CD14-positive monocyte (primary cell): ENCODE measurements around the gene AAMP. TPM values are rescaled to one million over a fixed set of nuclear protein-coding genes. Genes with fewer than 3 reads are reported as not detected.

ENCODE experiments used
- DNase-seq, 3 donors: peaks; one replicate each; pipeline ENCODE4 v3.0.0-alpha.2; 2011 to 2022
- H2AFZ ChIP-seq: 2 replicates; pipeline ENCODE4 v1.6.0; 2012; ENCODE audit warnings: mild to moderate bottlenecking, low read depth, low read length, inconsistent platforms; ENCODE audit not compliant: insufficient read depth, poor library complexity, severe bottlenecking
- H3K27ac ChIP-seq, 2 donors: 1 replicate in 1 of 2; 2 replicates in 1 of 2; pipeline ENCODE4 v1.5.1; 2012 to 2013; ENCODE audit warnings: low read length in 2 of 2, control low read depth in 1 of 2, inconsistent platforms in 1 of 2, low read depth in 1 of 2, mild to moderate bottlenecking in 1 of 2
- H3K27me3 ChIP-seq, 2 donors: one replicate each; pipeline versions ENCODE4 v1.6.0 to v1.6.1; 2011 to 2013; ENCODE audit warnings: low read length in 2 of 2; ENCODE audit not compliant: control insufficient read depth in 2 of 2, insufficient read depth in 2 of 2
- H3K36me3 ChIP-seq, 2 donors: replicated peaks in 1 of 2; 1 replicate in 1 of 2; 2 replicates in 1 of 2; pipeline versions ENCODE4 v1.5.1 to v1.6.1; 2012 to 2013; ENCODE audit warnings: low read length in 2 of 2, control low read depth in 1 of 2, inconsistent platforms in 1 of 2, mild to moderate bottlenecking in 1 of 2; ENCODE audit not compliant: insufficient read depth in 2 of 2, control insufficient read depth in 1 of 2
- H3K4me1 ChIP-seq, 2 donors: 1 replicate in 1 of 2; 2 replicates in 1 of 2; pipeline versions ENCODE4 v1.5.1 to v1.6.1; 2012 to 2013; ENCODE audit warnings: low read length in 2 of 2, control low read depth in 1 of 2, inconsistent platforms in 1 of 2, mild to moderate bottlenecking in 1 of 2, moderate library complexity in 1 of 2; ENCODE audit not compliant: insufficient read depth in 2 of 2, control insufficient read depth in 1 of 2
- H3K4me2 ChIP-seq: replicated peaks from 2 replicates; pipeline ENCODE3; 2012; ENCODE audit warnings: low read length, moderate library complexity, mild to moderate bottlenecking; ENCODE audit not compliant: poor library complexity, severe bottlenecking; ENCODE audit errors: extremely low read depth
- H3K4me3 ChIP-seq, 3 experiments: fragments of 200-600 bp in 1 of 3; sonication (generic) in 1 of 3; replicated peaks in 1 of 3; 1 replicate in 2 of 3; 2 replicates in 1 of 3; pipeline ENCODE4 v1.5.1; 2011 to 2013; ENCODE audit warnings: low read length in 3 of 3, mild to moderate bottlenecking in 3 of 3, control low read depth in 2 of 3, low read depth in 2 of 3, inconsistent platforms in 1 of 3, moderate library complexity in 1 of 3
- H3K79me2 ChIP-seq: 2 replicates; pipeline ENCODE4 v1.6.0; 2012; ENCODE audit warnings: mild to moderate bottlenecking, control low read depth, inconsistent platforms, low read length, moderate library complexity; ENCODE audit not compliant: insufficient read depth
- H3K9ac ChIP-seq: 2 replicates; pipeline ENCODE4 v1.6.0; 2017; ENCODE audit warnings: low read length, mild to moderate bottlenecking; ENCODE audit not compliant: insufficient read depth, poor library complexity, severe bottlenecking
- H3K9me3 ChIP-seq, 2 donors: replicated peaks in 1 of 2; 1 replicate in 1 of 2; 2 replicates in 1 of 2; pipeline versions ENCODE4 v1.5.1 to v1.6.1; 2012 to 2013; ENCODE audit warnings: low read length in 2 of 2, control low read depth in 1 of 2; ENCODE audit not compliant: control insufficient read depth in 1 of 2, insufficient read depth in 1 of 2
- H4K20me1 ChIP-seq: 2 replicates; pipeline ENCODE4 v1.6.0; 2012; ENCODE audit warnings: mild to moderate bottlenecking, low read length, control low read depth, moderate library complexity; ENCODE audit not compliant: insufficient read depth
- H3K27ac Mint-ChIP-seq, 7 donors: one replicate each; pipeline ENCODE4 v1.8.0; 2020; ENCODE audit warnings: mild to moderate bottlenecking in 7 of 7, mixed read lengths in 7 of 7, moderate library complexity in 6 of 7, inconsistent platforms in 2 of 7
- H3K27me3 Mint-ChIP-seq, 3 donors: one replicate each; pipeline ENCODE4 v1.8.0; 2021 to 2022; ENCODE audit warnings: low read depth in 3 of 3, mild to moderate bottlenecking in 3 of 3, mixed read lengths in 3 of 3, moderate library complexity in 3 of 3, inconsistent platforms in 1 of 3
- H3K36me3 Mint-ChIP-seq, 2 donors: one replicate each; pipeline ENCODE4 v1.8.0; 2020; ENCODE audit warnings: mixed read lengths in 2 of 2, inconsistent platforms in 1 of 2, mild to moderate bottlenecking in 1 of 2
- H3K4me1 Mint-ChIP-seq: one replicate; pipeline ENCODE4 v1.8.0; 2020; ENCODE audit warnings: mild to moderate bottlenecking, mixed read lengths
- H3K4me3 Mint-ChIP-seq, 2 donors: one replicate each; pipeline ENCODE4 v1.8.0; 2020; ENCODE audit warnings: mild to moderate bottlenecking in 2 of 2, mixed read lengths in 2 of 2, moderate library complexity in 1 of 2
- H3K9me3 Mint-ChIP-seq, 7 donors: one replicate each; pipeline ENCODE4 v1.8.0; 2020 to 2022; ENCODE audit warnings: mixed read lengths in 7 of 7, mild to moderate bottlenecking in 6 of 7, moderate library complexity in 6 of 7, inconsistent platforms in 2 of 7
- CTCF ChIP-seq: fragments of 200-600 bp; IDR thresholded peaks from one replicate; pipeline ENCODE4 v1.8.0; 2022; ENCODE audit warnings: antibody characterized with exemption, mild to moderate bottlenecking
- WGBS: methylation state at CpG from one replicate; pipeline ENCODE4 v1.1.5; 2013; ENCODE audit warnings: missing lambda C conversion rate; ENCODE audit not compliant: insufficient coverage; 5-methylcytosine and 5-hydroxymethylcytosine counted together
- intact Hi-C, 2 donors: fragments of 100-400 bp; cut with micrococcal nuclease; formaldehyde crosslinking; loops; one replicate each; pipeline versions ENCODE4 v1.15.0 to v1.15.1; 2023
- polyA plus RNA-seq, 3 donors: library from polyadenylated mRNA; depleted of rRNA in 1 of 3; unstranded in 2 of 3; stranded (reverse) in 1 of 3; fragments of 300-500 nt in 2 of 3; fragments of >200 nt in 1 of 3; fragmentation: Illumina TruSeq in 2 of 3; gene quantifications; 1 replicate in 2 of 3; 2 replicates in 1 of 3; pipeline ENCODE4 v1.2.3, GENCODE V29; 2012 to 2021

The AAMP gene
- polyA plus RNA-seq, 3 donors, result 90.8 to 108 (median 98.7) TPM

GRCh38 chr2:218256612-218257350 is 13.2 kb downstream of the AAMP start:
- DNase-seq, result no peak
- Histone ChIP-seq H3K27me3 (no peaks in the 10 kb centered on the region), H2AFZ (no peak overlapping the region), H3K27ac (peak overlapping the region; percentile 64 to 93), H3K79me2 (peaks cover 59% of the 10 kb centered on the region), H3K4me2 (peak overlapping the region; percentile 55), H3K4me1 (peaks cover 68 to 81% of the 10 kb centered on the region in 2 donors), H3K9ac (peak overlapping the region; percentile 11), H4K20me1 (peaks cover 60% of the 10 kb centered on the region), H3K9me3 (no peaks in the 10 kb centered on the region), H3K4me3 (peak overlapping the region in 1 of 3 experiments; percentile 53), H3K36me3 (peaks cover 44 to 46% of the 10 kb centered on the region in 2 donors)
- Mint-ChIP-seq H3K36me3 (peaks cover 42 to 53% of the 10 kb centered on the region in 2 donors), H3K4me3 (peak overlapping the region in 1 of 2 donors; percentile 30), H3K9me3 (no peaks in the 10 kb centered on the region), H3K27me3 (no peaks in the 10 kb centered on the region), H3K27ac (peak overlapping the region; percentile 84 to 97 (median 92)), H3K4me1 (peaks cover 86% of the 10 kb centered on the region)
- intact Hi-C loops, result loop anchor here in 1 of 2 donors (5.0 kb wide), 2 partner anchors 39 to 69 kb away; partner anchors contain the start of gene ARPC2
- no peak for TF ChIP-seq CTCF
- WGBS, result 91% methylated on average over 10 of the region's 13 CpGs

GRCh38 chr2:218255446-218255845 is 14.5 kb downstream of the AAMP start:
- intact Hi-C loops, result loop anchor here in 1 of 2 donors (5.0 kb wide), 2 partner anchors 38 to 68 kb away; partner anchors contain the start of gene ARPC2
- no peaks in the 10 kb centered on the region for H3K9me3 Mint-ChIP-seq
- H3K36me3 Mint-ChIP-seq, result peaks cover 55 to 66% of the 10 kb centered on the region in 2 donors
- WGBS, result 63% methylated on average over 2 of the region's 6 CpGs
- Histone ChIP-seq H3K36me3 (peaks cover 57 to 59% of the 10 kb centered on the region in 2 donors), H3K9me3 (no peaks in the 10 kb centered on the region), H4K20me1 (peaks cover 67% of the 10 kb centered on the region), H3K27me3 (no peaks in the 10 kb centered on the region), H3K4me1 (peaks cover 54 to 68% of the 10 kb centered on the region in 2 donors), H3K4me2 (no peak overlapping the region), H2AFZ (no peak overlapping the region), H3K27ac (peak overlapping the region in 1 of 2 donors; percentile 93), H3K9ac (no peak overlapping the region), H3K79me2 (peaks cover 59% of the 10 kb centered on the region), H3K4me3 (no peak overlapping the region)
- H3K27me3 Mint-ChIP-seq, result no peaks in the 10 kb centered on the region
- peak overlapping the region in 5 of 7 donors; percentile 84 to 97 (median 91) for H3K27ac Mint-ChIP-seq
- no peak overlapping the region for H3K4me3 Mint-ChIP-seq
- peak in 2 of 3 donors; percentile 46 to 64 for DNase-seq
- TF ChIP-seq CTCF, result no peak
- peaks cover 75% of the 10 kb centered on the region for H3K4me1 Mint-ChIP-seq
